Frontal cortex (tissue), 4 donors: ENCODE data around the gene PRDX5. TPM values are rescaled to one million over a fixed set of nuclear protein-coding genes. Genes with fewer than 3 reads are reported as not detected.
"Not testable (repeated sequence)": the region's sequence is repeated elsewhere in the genome, so short reads cannot be mapped to it uniquely, and the experiment has no call there.

Experiments
- DNase-seq, 2 donors: peaks; one replicate each; pipeline ENCODE4 v3.0.0; 2012; ENCODE audit warnings: low spot score in 2 of 2
- FAIRE-seq: peaks from 2 replicates; lab custom pipeline; 2012; peaks lifted over from hg19 to GRCh38; lab: Jason Lieb, UNC
- total RNA-seq: library from RNA; depleted of rRNA; stranded (reverse); fragments of >200 nt; gene quantifications from one replicate; pipeline ENCODE4 v1.2.3, GENCODE V29; 2014
- donor health status: control.
- donor health status: control.
- donor health status: control.

PRDX5 gene
- total RNA-seq, 1 donor from 2014 or later: 129 TPM

DNA sequence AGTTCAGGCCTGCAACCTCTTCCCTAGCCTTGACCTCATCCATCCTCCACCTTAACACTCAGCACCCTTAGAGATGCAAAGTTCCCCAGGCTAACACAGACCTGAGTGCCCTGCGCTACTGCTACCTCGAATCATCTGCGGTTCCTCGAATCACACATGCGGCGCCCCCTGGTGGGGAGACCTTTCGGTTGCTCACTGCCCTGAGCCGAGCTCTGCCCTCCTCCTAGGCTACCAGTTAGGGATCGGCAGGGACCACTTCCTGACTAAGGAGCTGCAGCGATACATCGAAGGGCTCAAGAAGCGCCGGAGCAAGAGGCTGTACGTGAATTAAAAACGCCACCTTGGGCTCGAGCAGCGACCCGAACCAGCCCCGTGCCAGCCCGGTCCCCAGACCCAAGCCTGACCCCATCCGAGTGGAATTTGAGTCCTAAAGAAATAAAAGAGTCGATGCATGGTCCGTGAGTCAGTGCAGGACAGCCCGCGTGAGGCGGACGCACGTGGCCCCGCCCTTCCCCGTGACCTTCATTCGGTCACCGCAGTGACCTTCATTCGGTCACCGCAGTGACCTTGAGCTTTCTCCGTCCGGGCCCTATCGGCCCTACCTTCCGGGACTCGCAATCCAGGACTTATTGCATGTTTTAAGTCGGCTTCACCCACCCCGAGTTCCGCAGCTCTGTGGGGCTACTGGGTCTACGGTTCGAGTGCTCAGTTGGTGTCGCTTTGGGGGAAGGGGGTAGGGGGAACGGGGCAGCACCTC lies 13.4 kb upstream of the PRDX5 start:
- DNase-seq: peak; percentile 81
- FAIRE-seq: no peak

DNA sequence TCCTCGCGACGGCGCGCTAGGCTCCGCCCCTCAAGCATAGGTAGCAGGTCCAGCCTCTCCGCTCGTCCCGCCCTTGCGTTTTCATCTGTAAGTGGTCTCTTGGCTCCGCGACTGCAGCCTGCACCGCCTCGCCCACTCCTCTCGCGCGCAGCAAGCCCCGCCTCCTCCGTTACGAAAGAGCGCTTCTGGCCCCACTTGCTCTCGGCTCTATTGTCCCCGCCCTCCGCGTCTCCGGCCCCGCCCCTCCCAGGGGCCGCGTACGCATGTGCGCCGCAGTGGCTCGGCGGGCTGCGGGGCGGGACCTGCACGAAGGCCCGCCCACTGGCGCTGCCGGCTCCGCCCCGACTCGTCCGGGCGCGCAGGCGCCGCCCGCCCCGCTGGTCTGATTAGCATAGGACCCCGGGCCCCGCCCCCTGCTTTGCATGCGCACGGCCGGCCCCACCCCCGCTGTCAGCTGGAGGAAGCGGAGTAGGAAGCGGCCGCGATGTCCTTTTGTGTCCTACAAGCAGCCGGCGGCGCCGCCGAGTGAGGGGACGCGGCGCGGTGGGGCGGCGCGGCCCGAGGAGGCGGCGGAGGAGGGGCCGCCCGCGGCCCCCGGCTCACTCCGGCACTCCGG lies 12.7 kb upstream of the PRDX5 start, which contains the start of gene ESRRA:
Gene ESRRA, plus strand, starts transcription at position 450 of the 616 bp plus-strand sequence. CDS start 1,656 bp downstream, outside the sequence.
- FAIRE-seq (no peak), DNase-seq (peak; percentile 100)

DNA sequence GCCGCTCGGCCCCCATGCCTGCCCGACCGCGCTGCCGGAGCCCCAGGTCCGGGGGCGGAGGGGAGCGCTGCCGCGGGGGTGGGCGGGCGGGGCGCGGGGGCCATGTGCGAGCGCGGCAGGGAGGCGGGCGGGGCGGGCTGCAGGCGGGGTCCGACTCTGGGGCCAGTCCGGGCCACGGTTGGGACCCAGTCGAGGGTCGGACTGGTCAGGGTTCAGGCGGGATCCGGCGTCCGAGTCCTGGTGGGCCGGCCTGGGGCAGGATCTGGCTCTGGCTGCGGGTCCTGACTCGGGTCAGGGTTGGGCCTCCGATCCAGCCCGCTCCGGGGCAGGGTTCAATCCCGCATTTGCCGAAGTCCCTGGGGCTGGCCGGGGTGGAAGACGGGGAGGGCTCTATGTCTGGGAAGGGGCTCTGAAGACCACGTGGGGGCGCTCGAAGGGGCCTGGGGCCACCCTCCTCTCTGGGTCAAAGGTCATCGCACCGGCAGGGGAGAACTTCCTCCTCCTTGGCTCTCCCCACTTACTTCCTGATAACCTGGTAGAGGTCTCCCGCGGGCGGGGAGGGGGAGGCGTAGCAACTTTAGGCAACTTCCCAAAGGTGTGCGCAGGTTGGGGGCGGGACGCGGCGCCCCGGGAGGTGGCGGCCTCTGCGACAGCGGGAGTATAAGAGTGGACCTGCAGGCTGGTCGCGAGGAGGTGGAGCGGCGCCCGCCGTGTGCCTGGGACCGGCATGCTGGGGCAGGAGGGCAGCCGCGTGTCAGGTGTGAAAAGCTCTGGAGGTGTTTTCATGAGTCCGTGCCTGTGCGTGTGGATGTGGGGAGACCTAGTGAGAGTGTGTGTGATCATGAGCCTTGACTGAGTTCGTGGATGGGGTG lies 12.0 kb upstream of the PRDX5 start:
- DNase-seq (no peak), FAIRE-seq (no peak)

DNA sequence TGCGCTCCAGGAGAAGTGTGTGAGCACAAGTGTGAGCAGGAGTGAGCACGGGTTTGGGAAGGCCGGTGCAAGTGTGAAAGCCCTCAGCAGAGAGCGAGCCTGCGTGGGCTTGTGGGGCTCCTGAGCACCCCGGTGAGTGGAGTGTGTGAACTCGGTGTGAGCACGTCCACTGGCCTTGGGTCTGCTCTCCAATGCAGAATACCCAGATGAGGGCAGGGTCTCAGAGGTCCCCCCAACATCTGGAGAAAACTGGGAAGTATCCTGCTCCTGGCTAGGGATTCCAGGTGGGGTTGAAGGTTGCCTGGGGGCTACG lies 11.4 kb upstream of the PRDX5 start:
- FAIRE-seq (no peak), DNase-seq (no peak)

DNA sequence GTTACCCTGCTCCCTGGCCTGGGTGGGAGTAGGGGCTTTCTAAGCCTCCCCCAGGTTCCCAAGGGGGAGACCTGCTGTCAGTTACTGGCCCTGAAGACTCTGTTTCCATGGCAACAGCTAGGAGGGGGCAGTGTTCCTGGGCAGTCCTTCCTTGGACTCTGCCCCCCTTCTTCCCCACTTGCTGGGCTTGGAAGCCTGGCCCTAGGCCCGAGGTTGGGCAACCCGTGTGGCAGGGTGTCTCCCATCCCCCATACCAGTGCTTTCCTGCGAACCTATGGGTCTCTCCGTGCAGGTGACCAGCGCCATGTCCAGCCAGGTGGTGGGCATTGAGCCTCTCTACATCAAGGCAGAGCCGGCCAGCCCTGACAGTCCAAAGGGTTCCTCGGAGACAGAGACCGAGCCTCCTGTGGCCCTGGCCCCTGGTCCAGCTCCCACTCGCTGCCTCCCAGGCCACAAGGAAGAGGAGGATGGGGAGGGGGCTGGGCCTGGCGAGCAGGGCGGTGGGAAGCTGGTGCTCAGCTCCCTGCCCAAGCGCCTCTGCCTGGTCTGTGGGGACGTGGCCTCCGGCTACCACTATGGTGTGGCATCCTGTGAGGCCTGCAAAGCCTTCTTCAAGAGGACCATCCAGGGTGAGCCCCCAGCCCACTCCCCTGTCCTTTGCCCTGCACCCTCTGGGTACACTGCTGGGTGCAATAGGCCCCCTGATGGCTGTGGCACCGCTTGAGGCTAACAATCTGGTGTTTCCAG lies 10.9 kb upstream of the PRDX5 start:
- no peak for FAIRE-seq
- no peak for DNase-seq

DNA sequence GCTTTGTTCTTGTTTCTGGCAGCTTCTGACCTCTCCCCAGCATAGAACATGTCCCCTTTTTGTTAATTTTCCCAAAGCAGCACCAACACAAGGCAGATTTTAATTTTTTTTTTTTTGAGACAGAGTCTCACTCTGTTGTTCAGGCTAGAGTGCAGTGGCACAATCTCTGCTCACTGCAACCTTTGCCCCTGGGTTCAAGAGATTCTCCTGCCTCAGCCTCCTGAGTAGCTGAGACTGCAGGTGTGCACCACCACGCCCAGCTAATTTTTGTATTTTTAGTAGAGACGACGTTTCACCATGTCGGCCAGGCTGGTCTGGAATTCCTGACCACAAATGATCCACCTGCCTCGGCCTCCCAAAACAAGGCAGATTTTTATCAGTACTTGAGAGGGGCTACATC lies 10.1 kb upstream of the PRDX5 start:
- DNase-seq, FAIRE-seq: not testable (repeated sequence)

DNA sequence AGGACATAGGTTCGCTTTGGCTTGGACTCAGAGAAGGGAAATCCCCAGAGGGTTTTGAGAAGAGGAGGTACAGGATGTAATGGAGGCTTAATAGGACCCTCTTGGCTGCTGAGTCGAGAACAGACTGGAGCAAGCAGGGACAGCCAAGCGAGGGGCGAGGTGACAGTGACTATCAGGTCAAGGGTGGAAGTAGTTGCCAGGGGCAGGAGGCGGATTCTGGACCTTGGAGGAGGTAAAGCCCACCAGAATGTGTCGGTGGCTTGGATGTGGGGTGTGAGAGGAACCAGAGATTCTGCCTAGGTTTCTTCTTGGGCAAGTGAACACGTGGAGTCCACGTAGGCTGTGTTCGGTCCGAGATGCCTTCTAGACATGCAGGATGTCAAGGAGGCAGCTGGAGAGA lies 5.0 kb upstream of the PRDX5 start:
- no peak for FAIRE-seq

DNA sequence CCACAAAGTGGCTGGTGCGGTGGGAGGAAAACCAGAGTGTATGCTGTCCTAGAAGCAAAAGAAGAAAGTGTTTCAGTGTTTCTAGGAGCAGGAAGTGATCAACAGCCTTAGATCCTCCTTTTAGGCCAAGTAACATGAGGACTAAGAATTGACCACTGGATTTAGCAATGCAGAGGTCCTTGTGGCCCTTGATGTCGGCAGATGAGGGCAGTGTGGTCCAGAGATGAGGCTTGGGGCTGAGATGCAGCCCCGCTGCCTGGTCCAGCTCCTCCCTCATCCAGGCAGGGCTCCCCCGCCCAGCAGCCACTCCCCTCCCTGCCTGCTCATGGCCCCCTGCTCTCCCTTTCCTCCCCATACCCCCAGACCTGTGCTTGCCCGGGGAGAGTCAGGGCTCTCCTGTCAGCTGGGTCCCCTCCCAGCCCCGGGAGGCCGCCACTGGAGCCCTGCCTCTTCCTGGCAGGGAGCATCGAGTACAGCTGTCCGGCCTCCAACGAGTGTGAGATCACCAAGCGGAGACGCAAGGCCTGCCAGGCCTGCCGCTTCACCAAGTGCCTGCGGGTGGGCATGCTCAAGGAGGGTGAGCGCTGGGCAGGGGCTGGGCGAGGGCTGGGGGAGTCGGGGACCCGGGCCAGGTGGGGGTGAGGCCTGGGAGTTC lies 4.3 kb upstream of the PRDX5 start:
- no peak for FAIRE-seq
- DNase-seq: no peak

More for the DNA sequence above, 5.0 kb upstream of the PRDX5 start:
- DNase-seq: no peak

DNA sequence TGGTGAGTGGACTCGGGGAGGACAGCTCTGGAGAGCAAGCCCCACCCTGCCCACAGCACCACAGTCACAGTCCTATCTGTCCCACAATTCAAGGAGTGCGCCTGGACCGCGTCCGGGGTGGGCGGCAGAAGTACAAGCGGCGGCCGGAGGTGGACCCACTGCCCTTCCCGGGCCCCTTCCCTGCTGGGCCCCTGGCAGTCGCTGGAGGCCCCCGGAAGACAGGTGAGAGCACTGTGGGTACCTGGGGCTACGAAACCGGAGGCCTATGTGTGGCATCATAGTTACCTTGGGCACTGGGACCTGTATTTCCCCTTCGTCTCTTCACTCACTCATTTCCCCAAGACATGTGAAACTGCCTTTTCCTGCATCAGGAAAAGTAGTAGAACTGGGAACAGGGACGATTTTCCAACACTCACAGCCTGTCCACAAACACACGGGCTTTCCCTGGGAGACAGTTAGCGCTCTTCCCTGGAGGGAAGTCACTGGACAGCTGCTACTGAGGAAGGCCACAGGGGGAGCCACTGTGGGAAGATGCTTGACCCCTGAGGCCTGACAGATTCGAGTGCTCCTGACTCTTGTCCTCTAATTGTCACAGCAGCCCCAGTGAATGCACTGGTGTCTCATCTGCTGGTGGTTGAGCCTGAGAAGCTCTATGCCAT lies 3.6 kb upstream of the PRDX5 start:
- DNase-seq (no peak), FAIRE-seq (no peak)

DNA sequence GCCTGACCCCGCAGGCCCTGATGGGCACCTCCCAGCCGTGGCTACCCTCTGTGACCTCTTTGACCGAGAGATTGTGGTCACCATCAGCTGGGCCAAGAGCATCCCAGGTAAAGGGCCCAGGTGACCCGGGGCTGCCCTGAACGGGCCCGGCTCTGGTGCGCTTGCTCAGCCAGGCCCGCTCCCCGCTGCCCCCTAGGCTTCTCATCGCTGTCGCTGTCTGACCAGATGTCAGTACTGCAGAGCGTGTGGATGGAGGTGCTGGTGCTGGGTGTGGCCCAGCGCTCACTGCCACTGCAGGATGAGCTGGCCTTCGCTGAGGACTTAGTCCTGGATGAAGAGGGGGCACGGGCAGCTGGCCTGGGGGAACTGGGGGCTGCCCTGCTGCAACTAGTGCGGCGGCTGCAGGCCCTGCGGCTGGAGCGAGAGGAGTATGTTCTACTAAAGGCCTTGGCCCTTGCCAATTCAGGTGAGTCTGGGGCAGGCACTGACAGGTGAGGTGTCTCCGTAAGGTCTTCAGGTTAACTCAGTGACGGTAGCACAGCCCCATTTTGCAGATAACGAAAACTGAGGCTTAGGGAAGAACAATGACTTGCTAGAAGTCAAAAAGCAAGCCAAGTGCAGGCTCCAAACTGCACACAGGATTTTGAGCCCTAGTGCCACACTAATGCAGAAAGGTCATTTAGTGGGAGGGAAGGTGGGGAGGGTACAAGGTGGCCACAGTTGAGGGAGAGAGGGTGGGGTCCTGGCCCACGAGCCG lies 2.9 kb upstream of the PRDX5 start:
- FAIRE-seq (no peak), DNase-seq (no peak)

DNA sequence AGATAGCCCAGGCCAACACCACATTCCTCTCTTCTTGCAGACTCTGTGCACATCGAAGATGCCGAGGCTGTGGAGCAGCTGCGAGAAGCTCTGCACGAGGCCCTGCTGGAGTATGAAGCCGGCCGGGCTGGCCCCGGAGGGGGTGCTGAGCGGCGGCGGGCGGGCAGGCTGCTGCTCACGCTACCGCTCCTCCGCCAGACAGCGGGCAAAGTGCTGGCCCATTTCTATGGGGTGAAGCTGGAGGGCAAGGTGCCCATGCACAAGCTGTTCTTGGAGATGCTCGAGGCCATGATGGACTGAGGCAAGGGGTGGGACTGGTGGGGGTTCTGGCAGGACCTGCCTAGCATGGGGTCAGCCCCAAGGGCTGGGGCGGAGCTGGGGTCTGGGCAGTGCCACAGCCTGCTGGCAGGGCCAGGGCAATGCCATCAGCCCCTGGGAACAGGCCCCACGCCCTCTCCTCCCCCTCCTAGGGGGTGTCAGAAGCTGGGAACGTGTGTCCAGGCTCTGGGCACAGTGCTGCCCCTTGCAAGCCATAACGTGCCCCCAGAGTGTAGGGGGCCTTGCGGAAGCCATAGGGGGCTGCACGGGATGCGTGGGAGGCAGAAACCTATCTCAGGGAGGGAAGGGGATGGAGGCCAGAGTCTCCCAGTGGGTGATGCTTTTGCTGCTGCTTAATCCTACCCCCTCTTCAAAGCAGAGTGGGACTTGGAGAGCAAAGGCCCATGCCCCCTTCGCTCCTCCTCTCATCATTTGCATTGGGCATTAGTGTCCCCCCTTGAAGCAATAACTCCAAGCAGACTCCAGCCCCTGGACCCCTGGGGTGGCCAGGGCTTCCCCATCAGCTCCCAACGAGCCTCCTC lies 2.0 kb upstream of the PRDX5 start:
- FAIRE-seq, DNase-seq: not testable (repeated sequence)

DNA sequence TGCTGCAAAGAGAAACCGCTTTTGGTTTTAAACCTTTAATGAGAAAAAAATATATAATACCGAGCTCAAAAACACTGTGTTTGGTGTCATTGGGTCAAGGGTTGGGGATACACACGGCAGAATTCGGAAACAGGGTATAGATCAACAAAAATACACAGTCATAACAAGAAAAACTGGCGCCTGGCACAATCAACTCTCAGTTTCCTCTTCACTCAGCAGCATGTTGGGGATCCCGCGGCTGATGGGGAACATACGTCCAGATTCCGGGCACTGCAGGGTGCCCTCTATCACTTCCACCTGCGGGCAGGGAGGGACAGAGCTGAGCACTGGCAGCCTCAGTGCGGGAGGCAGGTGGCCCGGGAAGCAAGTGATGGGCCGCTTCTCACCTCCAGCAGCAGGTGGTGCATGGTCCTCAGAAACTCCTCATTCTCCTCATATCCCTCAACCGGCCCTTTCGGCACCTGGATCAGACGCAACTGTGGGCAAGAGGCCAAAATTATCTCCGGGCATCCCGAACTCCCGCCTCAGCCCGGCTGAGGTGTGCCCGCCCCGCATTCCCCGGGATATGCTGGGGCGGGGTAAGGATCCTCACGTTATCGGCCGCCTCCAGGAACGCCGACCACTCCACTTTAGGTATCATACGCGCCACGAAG lies 1.1 kb upstream of the PRDX5 start:
- FAIRE-seq (no peak), DNase-seq (no peak)

DNA sequence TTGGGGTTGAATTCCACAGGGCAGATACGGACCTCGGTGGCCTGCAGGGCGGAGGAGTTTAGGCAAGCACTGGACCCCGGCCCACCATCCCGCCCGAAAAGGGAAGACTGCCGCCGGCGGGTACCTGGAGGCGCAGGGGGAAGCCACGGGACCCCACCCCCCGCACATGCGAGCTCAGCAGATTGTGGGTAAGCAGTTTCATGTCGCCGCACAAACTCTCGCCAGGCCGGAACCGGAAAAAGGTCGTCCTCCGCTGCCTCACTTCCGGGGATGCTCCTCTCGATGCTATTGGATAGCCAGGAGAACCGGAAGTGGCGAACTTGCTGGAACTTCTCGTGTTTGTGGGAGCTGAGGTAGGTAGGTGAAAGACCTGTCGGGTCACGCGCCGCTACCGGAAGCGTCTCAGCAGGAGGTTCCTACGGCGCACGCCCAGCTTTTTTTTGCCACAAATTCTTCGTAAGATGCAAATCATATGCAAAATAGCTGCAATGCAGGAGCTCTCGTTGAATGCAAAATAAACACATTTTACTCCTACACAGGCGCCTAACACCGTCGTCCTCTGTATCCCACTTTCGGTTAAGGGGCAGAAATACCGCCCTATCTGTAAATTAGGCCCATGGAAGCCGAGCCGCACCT lies 478 bp upstream of the PRDX5 start, which contains the start of gene TRMT112:
Gene TRMT112, minus strand, starts transcription at position 235 of the 636 bp plus-strand sequence. Its CDS starts 33 bp downstream, at position 202.
- FAIRE-seq: no peak
- peak; percentile 92 for DNase-seq

DNA sequence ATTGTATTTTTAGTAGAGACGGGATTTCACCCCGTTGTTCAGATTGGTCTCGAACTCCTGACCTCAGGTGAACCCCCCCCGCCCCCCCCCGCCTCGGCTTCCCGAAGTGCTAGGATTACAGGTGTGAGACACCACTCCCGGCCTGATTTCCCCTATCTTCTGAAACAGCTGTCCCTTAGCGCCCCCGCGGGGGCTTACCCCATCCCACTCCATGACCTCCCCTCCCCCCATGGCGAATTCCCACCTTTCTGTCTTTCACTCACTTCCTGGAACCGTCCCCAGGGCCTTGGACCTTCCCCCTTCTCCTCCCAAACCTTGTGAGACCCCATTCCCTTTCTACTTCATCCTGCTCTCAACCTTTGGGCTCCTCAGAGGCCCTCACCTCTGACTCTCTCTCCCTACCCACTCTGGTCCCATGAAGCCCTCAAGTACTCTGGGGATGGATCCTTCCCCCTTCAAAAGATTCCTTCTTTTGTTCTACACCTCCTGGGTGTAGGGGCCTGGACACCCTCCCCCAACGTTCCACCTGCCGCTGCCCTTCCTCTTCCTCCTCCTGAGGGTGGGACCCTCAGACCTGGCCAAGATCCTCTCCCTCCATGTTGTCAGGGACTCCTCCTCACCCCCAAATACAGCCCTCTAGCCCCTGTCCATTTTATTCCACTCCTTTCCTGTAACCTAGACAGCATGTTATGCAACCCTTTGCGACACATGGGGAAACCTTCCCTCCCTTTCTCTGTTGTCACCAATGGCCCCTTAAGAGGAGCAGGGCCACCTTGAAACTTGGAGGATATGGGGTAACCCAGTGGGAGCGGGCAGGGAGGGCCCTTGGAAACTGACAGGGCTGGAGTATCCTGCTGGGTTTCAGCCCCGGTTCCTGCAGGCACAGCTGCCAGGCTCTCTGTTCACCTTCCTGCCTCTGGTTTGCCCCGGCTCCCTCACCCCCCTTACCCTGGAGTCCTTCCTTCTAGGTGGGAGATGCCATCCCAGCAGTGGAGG lies 1.1 kb downstream of the PRDX5 start:
- FAIRE-seq (no peak), DNase-seq (no peak)

DNA sequence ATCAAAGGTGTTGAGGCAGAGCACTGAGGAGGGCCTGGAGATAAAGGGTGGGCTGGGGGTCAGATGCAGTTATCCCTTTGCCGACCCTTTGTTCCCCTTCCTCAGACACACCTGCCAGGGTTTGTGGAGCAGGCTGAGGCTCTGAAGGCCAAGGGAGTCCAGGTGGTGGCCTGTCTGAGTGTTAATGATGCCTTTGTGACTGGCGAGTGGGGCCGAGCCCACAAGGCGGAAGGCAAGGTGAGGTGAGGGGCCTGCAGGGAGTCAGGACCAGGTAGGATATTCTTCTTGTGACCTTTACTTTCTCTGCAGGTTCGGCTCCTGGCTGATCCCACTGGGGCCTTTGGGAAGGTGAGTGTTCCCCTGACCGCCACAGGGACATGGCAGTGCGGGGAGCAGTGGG lies 2.6 kb downstream of the PRDX5 start:
- no peak for FAIRE-seq
- DNase-seq: no peak
